Tibial nerve (tissue), 3 donors: Measurements from ENCODE around the gene ALK.

ENCODE experiments used
- CTCF ChIP-seq, 5 experiments: fragments of 200-600 bp in 3 of 5; fragments of 450-650 bp in 2 of 5; sonication (generic) in 3 of 5; IDR thresholded peaks; one replicate each; pipeline ENCODE4 v1.5.1; 2016 to 2019; ENCODE audit warnings: antibody characterized with exemption in 5 of 5, mild to moderate bottlenecking in 3 of 5, moderate library complexity in 2 of 5
- POLR2A ChIP-seq, 2 donors: fragments of 450-650 bp; IDR thresholded peaks; one replicate each; pipeline ENCODE4 v1.6.1; 2017; ENCODE audit warnings: antibody characterized with exemption in 2 of 2, mild to moderate bottlenecking in 2 of 2, moderate library complexity in 2 of 2

GRCh38 chr2:29872870-29873269, 48.5 kb downstream of the ALK start:
- TF ChIP-seq CTCF (IDR thresholded peaks at IDR 0.05) (no peak), POLR2A (IDR thresholded peaks at IDR 0.05) (no peak)
